Liver (tissue), 3 donors: ENCODE results near the gene GZMH.
"Not testable (repeated sequence)": the region's sequence is repeated elsewhere in the genome, so short reads cannot be mapped to it uniquely, and the experiment has no call there.

Experiments
- CTCF ChIP-seq: fragments of 150-350 bp; IDR thresholded peaks from 2 replicates; pipeline ENCODE4 v1.5.1; 2017; ENCODE audit warnings: improper control_type of control experiment, low read depth, low read length; ENCODE audit not compliant: missing input control
- FOXA1 ChIP-seq: IDR thresholded peaks from 2 replicates; pipeline ENCODE4 v1.6.1; 2016; ENCODE audit warnings: antibody characterized with exemption
- HNF4A ChIP-seq, 2 donors: conservative IDR thresholded peaks; 2 replicates each; pipeline ENCODE4 v1.6.1; 2016; ENCODE audit warnings: antibody characterized with exemption in 2 of 2, mild to moderate bottlenecking in 2 of 2
- JUND ChIP-seq, 2 donors: IDR thresholded peaks; 2 replicates each; pipeline ENCODE4 v1.6.1; 2016; ENCODE audit warnings: antibody characterized with exemption in 2 of 2
- NR2F2 ChIP-seq: IDR thresholded peaks from 2 replicates; pipeline ENCODE4 v1.6.1; 2016; ENCODE audit warnings: antibody characterized with exemption
- RAD21 ChIP-seq, 2 donors: IDR thresholded peaks; 2 replicates each; pipeline ENCODE4 v1.6.1; 2016; ENCODE audit warnings: antibody characterized with exemption in 2 of 2, mild to moderate bottlenecking in 2 of 2
- TF ChIP-seq, protein P1 (sequence below): IDR thresholded peaks from 2 replicates; pipeline ENCODE4 v1.6.1; 2016; ENCODE audit warnings: antibody characterized with exemption, mild to moderate bottlenecking
- TF ChIP-seq, protein P2 (sequence below): IDR thresholded peaks from 2 replicates; pipeline ENCODE4 v1.6.1; 2016; ENCODE audit warnings: antibody characterized with exemption
- donor health status: healthy.
- donor health status: healthy.

- not testable (repeated sequence) for TF ChIP-seq JUND (IDR thresholded peaks at IDR 0.05); NR2F2; CTCF; RAD21 (IDR thresholded peaks at IDR 0.05); HNF4A (conservative IDR thresholded peaks at IDR 0.05); FOXA1
- TF ChIP-seq, protein P1, sequence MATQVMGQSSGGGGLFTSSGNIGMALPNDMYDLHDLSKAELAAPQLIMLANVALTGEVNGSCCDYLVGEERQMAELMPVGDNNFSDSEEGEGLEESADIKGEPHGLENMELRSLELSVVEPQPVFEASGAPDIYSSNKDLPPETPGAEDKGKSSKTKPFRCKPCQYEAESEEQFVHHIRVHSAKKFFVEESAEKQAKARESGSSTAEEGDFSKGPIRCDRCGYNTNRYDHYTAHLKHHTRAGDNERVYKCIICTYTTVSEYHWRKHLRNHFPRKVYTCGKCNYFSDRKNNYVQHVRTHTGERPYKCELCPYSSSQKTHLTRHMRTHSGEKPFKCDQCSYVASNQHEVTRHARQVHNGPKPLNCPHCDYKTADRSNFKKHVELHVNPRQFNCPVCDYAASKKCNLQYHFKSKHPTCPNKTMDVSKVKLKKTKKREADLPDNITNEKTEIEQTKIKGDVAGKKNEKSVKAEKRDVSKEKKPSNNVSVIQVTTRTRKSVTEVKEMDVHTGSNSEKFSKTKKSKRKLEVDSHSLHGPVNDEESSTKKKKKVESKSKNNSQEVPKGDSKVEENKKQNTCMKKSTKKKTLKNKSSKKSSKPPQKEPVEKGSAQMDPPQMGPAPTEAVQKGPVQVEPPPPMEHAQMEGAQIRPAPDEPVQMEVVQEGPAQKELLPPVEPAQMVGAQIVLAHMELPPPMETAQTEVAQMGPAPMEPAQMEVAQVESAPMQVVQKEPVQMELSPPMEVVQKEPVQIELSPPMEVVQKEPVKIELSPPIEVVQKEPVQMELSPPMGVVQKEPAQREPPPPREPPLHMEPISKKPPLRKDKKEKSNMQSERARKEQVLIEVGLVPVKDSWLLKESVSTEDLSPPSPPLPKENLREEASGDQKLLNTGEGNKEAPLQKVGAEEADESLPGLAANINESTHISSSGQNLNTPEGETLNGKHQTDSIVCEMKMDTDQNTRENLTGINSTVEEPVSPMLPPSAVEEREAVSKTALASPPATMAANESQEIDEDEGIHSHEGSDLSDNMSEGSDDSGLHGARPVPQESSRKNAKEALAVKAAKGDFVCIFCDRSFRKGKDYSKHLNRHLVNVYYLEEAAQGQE, result not testable (repeated sequence)
- TF ChIP-seq, protein P2, sequence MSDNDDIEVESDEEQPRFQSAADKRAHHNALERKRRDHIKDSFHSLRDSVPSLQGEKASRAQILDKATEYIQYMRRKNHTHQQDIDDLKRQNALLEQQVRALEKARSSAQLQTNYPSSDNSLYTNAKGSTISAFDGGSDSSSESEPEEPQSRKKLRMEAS, result not testable (repeated sequence)
These were observed 38.9 kb upstream of the GZMH start for GRCh38 chr14:24648361-24648760.
